ENCODE results near the gene HDAC7. TPM values are rescaled to one million over a fixed set of nuclear protein-coding genes. Genes with fewer than 3 reads are reported as not detected.
A peak's percentile ranks its signal among the peaks of the same experiment; 100 is the strongest.

Gene HDAC7
- total RNA-seq, 1 donor from 2014 or later: 120 TPM

DNA sequence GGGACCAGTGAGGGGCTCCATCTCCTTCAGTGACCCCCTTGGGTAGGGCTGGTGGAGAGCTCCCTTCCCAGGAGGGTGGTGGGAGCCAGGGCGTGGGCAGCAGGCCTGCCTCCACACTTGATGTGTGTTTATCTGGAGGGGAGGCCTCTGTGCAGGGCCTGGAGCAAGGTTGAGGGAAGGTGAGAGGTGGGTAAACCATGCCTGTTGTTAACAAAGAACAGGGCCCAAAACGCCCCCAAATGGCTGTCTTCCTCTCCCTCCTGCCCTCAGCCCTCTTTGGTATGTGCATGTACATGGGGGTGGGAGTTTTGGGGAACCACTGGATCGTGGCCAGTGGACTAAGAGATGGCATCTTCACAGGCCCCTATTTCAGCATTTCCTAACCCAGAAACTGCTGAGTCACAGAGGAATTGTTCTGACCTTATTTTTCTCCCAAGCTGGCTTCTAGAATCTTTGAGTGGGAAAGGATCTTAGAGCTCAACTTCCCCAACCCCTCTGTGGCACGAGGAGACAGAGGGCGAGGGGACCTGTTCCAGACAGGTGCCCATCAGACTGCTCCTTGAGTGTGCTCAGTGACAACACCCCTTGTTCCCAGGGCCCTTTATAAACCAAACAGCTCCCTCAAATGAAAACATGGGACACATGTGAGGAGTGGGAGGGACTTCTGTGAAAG, 43.1 kb downstream of the HDAC7 start:
- Mint-ChIP-seq H3K27me3 (ENCODE audit: unreplicated experiment) (no peaks in the 10 kb centered on the region), H3K9me3 (ENCODE audit: unreplicated experiment) (no peaks in the 10 kb centered on the region), H3K36me3 (ENCODE audit: unreplicated experiment) (no peaks in the 10 kb centered on the region), H3K27ac (ENCODE audit: unreplicated experiment) (peak overlapping the region; percentile 71), H3K4me1 (ENCODE audit: unreplicated experiment) (peaks cover 38% of the 10 kb centered on the region), H3K4me3 (ENCODE audit: unreplicated experiment) (no peak overlapping the region)
- TF ChIP-seq, protein P1, sequence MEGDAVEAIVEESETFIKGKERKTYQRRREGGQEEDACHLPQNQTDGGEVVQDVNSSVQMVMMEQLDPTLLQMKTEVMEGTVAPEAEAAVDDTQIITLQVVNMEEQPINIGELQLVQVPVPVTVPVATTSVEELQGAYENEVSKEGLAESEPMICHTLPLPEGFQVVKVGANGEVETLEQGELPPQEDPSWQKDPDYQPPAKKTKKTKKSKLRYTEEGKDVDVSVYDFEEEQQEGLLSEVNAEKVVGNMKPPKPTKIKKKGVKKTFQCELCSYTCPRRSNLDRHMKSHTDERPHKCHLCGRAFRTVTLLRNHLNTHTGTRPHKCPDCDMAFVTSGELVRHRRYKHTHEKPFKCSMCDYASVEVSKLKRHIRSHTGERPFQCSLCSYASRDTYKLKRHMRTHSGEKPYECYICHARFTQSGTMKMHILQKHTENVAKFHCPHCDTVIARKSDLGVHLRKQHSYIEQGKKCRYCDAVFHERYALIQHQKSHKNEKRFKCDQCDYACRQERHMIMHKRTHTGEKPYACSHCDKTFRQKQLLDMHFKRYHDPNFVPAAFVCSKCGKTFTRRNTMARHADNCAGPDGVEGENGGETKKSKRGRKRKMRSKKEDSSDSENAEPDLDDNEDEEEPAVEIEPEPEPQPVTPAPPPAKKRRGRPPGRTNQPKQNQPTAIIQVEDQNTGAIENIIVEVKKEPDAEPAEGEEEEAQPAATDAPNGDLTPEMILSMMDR (IDR thresholded peaks at IDR 0.05): no peak
- no peak for DNase-seq (ENCODE audit: extremely low spot score, unreplicated experiment)

GRCh38 chr12:47775100-47775911, 44.4 kb downstream of the HDAC7 start:
- H3K4me1 Mint-ChIP-seq (ENCODE audit: unreplicated experiment): peaks cover 38% of the 10 kb centered on the region
- H3K4me3 Mint-ChIP-seq (ENCODE audit: unreplicated experiment): no peak overlapping the region
- H3K27ac Mint-ChIP-seq (ENCODE audit: unreplicated experiment): peak overlapping the region; percentile 31
- no peaks in the 10 kb centered on the region for H3K9me3 Mint-ChIP-seq (ENCODE audit: unreplicated experiment)
- no peak for DNase-seq (ENCODE audit: extremely low spot score, unreplicated experiment)
- H3K27me3 Mint-ChIP-seq (ENCODE audit: unreplicated experiment): no peaks in the 10 kb centered on the region
- TF ChIP-seq, protein P1 (IDR thresholded peaks at IDR 0.05): no peak
- no peaks in the 10 kb centered on the region for H3K36me3 Mint-ChIP-seq (ENCODE audit: unreplicated experiment)

- Mint-ChIP-seq H3K36me3 (ENCODE audit: unreplicated experiment) (no peaks in the 10 kb centered on the region), H3K27me3 (ENCODE audit: unreplicated experiment) (no peaks in the 10 kb centered on the region), H3K27ac (ENCODE audit: unreplicated experiment) (no peak overlapping the region), H3K4me3 (ENCODE audit: unreplicated experiment) (no peak overlapping the region), H3K9me3 (ENCODE audit: unreplicated experiment) (no peaks in the 10 kb centered on the region), H3K4me1 (ENCODE audit: unreplicated experiment) (peaks cover 38% of the 10 kb centered on the region)
- no peak for DNase-seq (ENCODE audit: extremely low spot score, unreplicated experiment)
- TF ChIP-seq, protein P1 (IDR thresholded peaks at IDR 0.05): no peak
Measured at GRCh38 chr12:47774663-47775062, 45.0 kb downstream of the HDAC7 start.

- H3K36me3 Mint-ChIP-seq (ENCODE audit: unreplicated experiment): no peaks in the 10 kb centered on the region
- DNase-seq (ENCODE audit: extremely low spot score, unreplicated experiment): no peak
- H3K4me1 Mint-ChIP-seq (ENCODE audit: unreplicated experiment): peaks cover 36% of the 10 kb centered on the region
- H3K27me3 Mint-ChIP-seq (ENCODE audit: unreplicated experiment): no peaks in the 10 kb centered on the region
- H3K4me3 Mint-ChIP-seq (ENCODE audit: unreplicated experiment): peak overlapping the region; percentile 84
- TF ChIP-seq, protein P1 (IDR thresholded peaks at IDR 0.05): no peak
- no peak overlapping the region for H3K27ac Mint-ChIP-seq (ENCODE audit: unreplicated experiment)
- no peaks in the 10 kb centered on the region for H3K9me3 Mint-ChIP-seq (ENCODE audit: unreplicated experiment)
Measured at GRCh38 chr12:47773858-47774580, 45.7 kb downstream of the HDAC7 start.
